H1 (cell line): ENCODE data around the gene C3orf20. TPM values are rescaled to one million over a fixed set of nuclear protein-coding genes. Genes with fewer than 3 reads are reported as not detected.

ENCODE experiments used
- CTCF ChIA-PET: fragments of 300-600 bp; sonication (Branson Sonifier 250); formaldehyde crosslinking; loops from one replicate; lab custom pipeline; 2021; ENCODE audit not compliant: partially characterized antibody; lab: Charles Lee
- POLR2A ChIA-PET: fragments of 300-600 bp; sonication (Branson Sonifier 250); formaldehyde crosslinking; loops from one replicate; lab custom pipeline; 2021; ENCODE audit warnings: inconsistent platforms; ENCODE audit not compliant: partially characterized antibody; lab: Charles Lee
- DNase-seq, 2 experiments: peaks; one replicate each; pipeline versions ENCODE4 v3.0.0 to v3.0.0-alpha.2; 2010 to 2022; ENCODE audit warnings: low spot score in 2 of 2, low read depth in 1 of 2, mixed read lengths in 1 of 2
- FAIRE-seq: peaks from 2 replicates; lab custom pipeline; 2011; peaks lifted over from hg19 to GRCh38; lab: Jason Lieb, UNC
- H2AFZ ChIP-seq: 2 replicates; pipeline ENCODE4 v1.8.1; 2012; ENCODE audit warnings: low read length, inconsistent platforms
- H2AK5ac ChIP-seq: 2 replicates; pipeline ENCODE4 v1.6.1; 2013; ENCODE audit warnings: low read depth, low read length
- H2BK120ac ChIP-seq: replicated peaks from 2 replicates; pipeline ENCODE3; 2013; ENCODE audit warnings: low read depth, low read length, inconsistent platforms
- H2BK12ac ChIP-seq: 2 replicates; pipeline ENCODE4 v1.6.1; 2013; ENCODE audit warnings: low read depth, low read length
- H2BK15ac ChIP-seq: 2 replicates; pipeline ENCODE4 v1.6.1; 2013; ENCODE audit warnings: low read length
- H2BK20ac ChIP-seq: 2 replicates; pipeline ENCODE4 v1.6.1; 2013; ENCODE audit warnings: low read length
- H2BK5ac ChIP-seq: 2 replicates; pipeline ENCODE4 v1.6.1; 2013; ENCODE audit warnings: low read depth, low read length
- H3K14ac ChIP-seq: 2 replicates; pipeline ENCODE4 v1.6.1; 2013; ENCODE audit warnings: inconsistent platforms; ENCODE audit not compliant: insufficient read length
- H3K18ac ChIP-seq: 2 replicates; pipeline ENCODE4 v1.6.1; 2013; ENCODE audit warnings: low read length; ENCODE audit errors: extremely low read depth
- H3K23ac ChIP-seq: 2 replicates; pipeline ENCODE4 v1.6.1; 2013; ENCODE audit warnings: inconsistent platforms; ENCODE audit not compliant: insufficient read length
- H3K23me2 ChIP-seq: 2 replicates; pipeline ENCODE4 v1.6.1; 2013; ENCODE audit warnings: low read depth, low read length
- H3K27ac ChIP-seq: 2 replicates; pipeline ENCODE4 v1.6.1; 2011; ENCODE audit warnings: low read depth, low read length, inconsistent platforms
- H3K27me3 ChIP-seq, 4 experiments: replicated peaks in 1 of 4; 1 replicate in 1 of 4; 2 replicates in 3 of 4; pipeline versions ENCODE4 v1.6.1 to v1.8.1; 2011 to 2013; ENCODE audit warnings: low read length in 3 of 4, mild to moderate bottlenecking in 3 of 4, inconsistent platforms in 2 of 4, mixed read lengths in 2 of 4, moderate library complexity in 1 of 4; ENCODE audit not compliant: control insufficient read depth in 3 of 4, insufficient read depth in 3 of 4; ENCODE audit errors: extremely low read depth in 1 of 4
- H3K36me3 ChIP-seq, 4 experiments: 2 replicates each; pipeline versions ENCODE4 v1.6.1 to v1.8.1; 2011 to 2013; ENCODE audit warnings: mild to moderate bottlenecking in 4 of 4, low read length in 3 of 4, moderate library complexity in 2 of 4, control low read depth in 1 of 4, inconsistent platforms in 1 of 4; ENCODE audit not compliant: insufficient read depth in 4 of 4, control insufficient read depth in 2 of 4
- H3K4ac ChIP-seq: replicated peaks from 2 replicates; pipeline ENCODE3; 2013; ENCODE audit warnings: low read length, low read depth, mixed read lengths, inconsistent platforms; ENCODE audit not compliant: insufficient read length
- H3K4me1 ChIP-seq, 4 experiments: replicated peaks in 1 of 4; 1 replicate in 1 of 4; 2 replicates in 3 of 4; pipeline versions ENCODE4 v1.6.1 to v1.8.1; 2011 to 2013; ENCODE audit warnings: low read length in 3 of 4, inconsistent platforms in 2 of 4, mixed read lengths in 1 of 4; ENCODE audit not compliant: insufficient read depth in 4 of 4, control insufficient read depth in 3 of 4
- H3K4me2 ChIP-seq, 2 experiments: 2 replicates each; pipeline versions ENCODE4 v1.6.1 to v1.8.1; 2011 to 2013; ENCODE audit warnings: low read depth in 2 of 2, low read length in 2 of 2, control low read depth in 1 of 2, inconsistent platforms in 1 of 2, mild to moderate bottlenecking in 1 of 2; ENCODE audit not compliant: insufficient read depth in 1 of 2
- H3K4me3 ChIP-seq, 4 experiments: fragments of 200-600, 300-600 bp in 1 of 4; sonication (generic), shearing (Covaris generic), sonication (Bioruptor Twin) in 1 of 4; 2 replicates each; pipeline versions ENCODE4 v1.5.1 to v1.8.1; 2011 to 2016; ENCODE audit warnings: low read length in 4 of 4, low read depth in 3 of 4, control low read depth in 2 of 4, inconsistent platforms in 2 of 4, mild to moderate bottlenecking in 2 of 4, mixed read lengths in 1 of 4, moderate library complexity in 1 of 4; ENCODE audit not compliant: insufficient read depth in 2 of 4; ENCODE audit errors: extremely low read depth in 1 of 4
- H3K56ac ChIP-seq: replicated peaks from 2 replicates; pipeline ENCODE3; 2013; ENCODE audit warnings: low read depth, mild to moderate bottlenecking, mixed read lengths, low read length, inconsistent platforms; ENCODE audit not compliant: insufficient read length
- H3K79me1 ChIP-seq: 2 replicates; pipeline ENCODE4 v1.6.1; 2013; ENCODE audit warnings: low read depth, low read length, control low read depth
- H3K79me2 ChIP-seq, 2 experiments: 2 replicates each; pipeline versions ENCODE4 v1.6.1 to v1.8.1; 2012 to 2013; ENCODE audit warnings: low read length in 2 of 2, mild to moderate bottlenecking in 2 of 2, inconsistent platforms in 1 of 2; ENCODE audit not compliant: insufficient read depth in 2 of 2, control insufficient read depth in 1 of 2
- H3K9ac ChIP-seq, 4 experiments: replicated peaks in 1 of 4; 1 replicate in 1 of 4; 2 replicates in 3 of 4; pipeline versions ENCODE4 v1.6.1 to v1.8.1; 2011 to 2013; ENCODE audit warnings: low read depth in 3 of 4, low read length in 3 of 4, control low read depth in 2 of 4, mild to moderate bottlenecking in 2 of 4, moderate library complexity in 2 of 4, inconsistent platforms in 1 of 4; ENCODE audit errors: extremely low read depth in 1 of 4
- H3K9me3 ChIP-seq, 2 experiments: 2 replicates each; pipeline versions ENCODE4 v1.6.1 to v1.8.1; 2012 to 2013; ENCODE audit warnings: mild to moderate bottlenecking in 2 of 2, moderate library complexity in 2 of 2, control low read depth in 1 of 2, inconsistent platforms in 1 of 2, low read depth in 1 of 2, low read length in 1 of 2, mixed read lengths in 1 of 2; ENCODE audit not compliant: insufficient read depth in 2 of 2
- H4K20me1 ChIP-seq, 2 experiments: replicated peaks in 1 of 2; 2 replicates each; pipeline versions ENCODE3 to v1.8.1; 2011 to 2013; ENCODE audit warnings: inconsistent platforms in 2 of 2, low read length in 2 of 2, mild to moderate bottlenecking in 1 of 2; ENCODE audit not compliant: insufficient read depth in 2 of 2, control insufficient read depth in 1 of 2
- H4K5ac ChIP-seq: 2 replicates; pipeline ENCODE4 v1.6.1; 2013; ENCODE audit warnings: low read length, low read depth, mixed read lengths, inconsistent platforms; ENCODE audit not compliant: insufficient read length
- H4K8ac ChIP-seq: 2 replicates; pipeline ENCODE4 v1.8.0; 2013; ENCODE audit warnings: mild to moderate bottlenecking, moderate library complexity, low read length, inconsistent platforms; ENCODE audit not compliant: insufficient read depth; ENCODE audit errors: extremely low read depth
- H4K91ac ChIP-seq: replicated peaks from 2 replicates; pipeline ENCODE3; 2013; ENCODE audit warnings: low read length, mixed read lengths, inconsistent platforms; ENCODE audit not compliant: insufficient read length
- CHD1 ChIP-seq: IDR thresholded peaks from 2 replicates; pipeline ENCODE4 v1.6.1; 2012; ENCODE audit warnings: low read depth, low read length, improper control_type of control experiment
- RNF2 ChIP-seq: fragments of 200-900, 300-1000 bp; sonication (generic); IDR thresholded peaks from 2 replicates; pipeline ENCODE4 v1.7.1; 2016; ENCODE audit warnings: borderline replicate concordance, low read depth, mild to moderate bottlenecking, antibody characterized with exemption, low read length; ENCODE audit not compliant: poor library complexity, severe bottlenecking; ENCODE audit errors: missing control alignments
- WGBS, 2 experiments: shearing (Covaris generic) in 1 of 2; methylation state at CpG; one replicate each; pipeline versions ENCODE4 v1.1.6 to v1.1.7; 2013 to 2015; ENCODE audit warnings: low lambda C conversion rate in 2 of 2, mixed read lengths in 2 of 2, inconsistent platforms in 1 of 2, low coverage in 1 of 2, missing lambda C conversion rate in 1 of 2; ENCODE audit not compliant: insufficient replicate concordance in 2 of 2, insufficient coverage in 1 of 2, insufficient read length in 1 of 2; ENCODE audit errors: extremely low coverage in 1 of 2, missing lambda C conversion rate in 1 of 2; 5-methylcytosine and 5-hydroxymethylcytosine counted together
- polyA plus RNA-seq, 7 experiments: library from polyadenylated mRNA; depleted of rRNA in 3 of 7; stranded (reverse) in 5 of 7; unstranded in 2 of 7; fragments of >200 nt in 5 of 7; fragments of 200-250 nt in 2 of 7; gene quantifications; 1 replicate in 5 of 7; 2 replicates in 1 of 7; 4 replicates in 1 of 7; pipeline versions ENCODE4 v1.2.1 to v1.2.3, GENCODE V29; 2011 to 2013; ENCODE audit warnings: missing spikeins in 2 of 7, mixed read lengths in 2 of 7
- total RNA-seq: library from RNA; stranded (reverse); fragmentation: NEBNext Ultra II Directional; extraction: Animal tissue kit (Norgen Biotek cat#: 25700); gene quantifications from 2 replicates; pipeline ENCODE4 v1.2.1, GENCODE V29; 2021

The C3orf20 gene
- total and polyA plus RNA-seq, 2 of the 8 experiments (the other 6 are each of a cell fraction or from before 2014, with no cell fraction given) = not detected

DNA sequence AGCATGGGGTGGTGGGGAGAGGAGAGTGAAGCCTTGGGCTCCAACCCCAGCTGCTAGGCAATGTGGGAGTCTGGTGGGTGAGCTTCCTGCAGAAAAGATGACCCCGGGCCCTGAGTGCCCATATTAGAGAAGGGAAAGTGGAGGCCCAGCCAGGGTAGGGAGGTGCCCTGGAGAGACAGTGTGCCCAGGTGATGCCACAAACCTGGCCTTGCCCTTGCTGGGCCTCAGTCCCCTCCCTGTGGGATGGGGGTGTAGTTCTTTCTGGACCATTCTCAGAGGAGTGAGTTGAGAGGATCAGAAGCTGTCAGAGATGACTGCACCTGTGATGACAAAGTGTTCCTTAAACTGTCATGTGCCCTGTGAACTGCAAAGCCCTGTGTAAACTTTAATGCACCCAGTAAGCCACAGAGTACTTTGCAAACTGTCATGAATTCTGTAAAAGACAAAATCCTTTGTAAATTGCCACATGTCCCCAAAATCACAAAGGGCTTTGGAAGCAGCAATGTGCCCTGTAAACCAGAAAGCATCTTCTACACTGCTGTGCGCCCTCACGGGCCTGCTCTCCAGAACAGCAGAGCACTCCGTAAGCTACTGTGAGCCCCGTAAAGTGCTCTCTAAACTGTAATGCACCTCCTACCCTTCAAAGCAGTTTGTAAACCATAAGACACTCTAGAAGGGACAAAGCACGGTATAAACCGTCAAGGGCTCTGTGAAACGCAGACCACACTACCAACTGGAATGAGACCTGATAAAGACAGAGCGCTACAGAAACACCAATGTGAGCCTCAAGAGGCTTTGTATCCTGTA lies 92.5 kb downstream of the C3orf20 start:
- no peaks in the 10 kb centered on the region for H3K27me3 ChIP-seq
- H3K4me1 ChIP-seq = peaks cover 0 to under 1% (median 0%) of the 10 kb centered on the region in 4 experiments; a peak in 1 of 7 replicates
- H2BK15ac ChIP-seq = no peak overlapping the region
- no peak overlapping the region for H3K4me3 ChIP-seq
- DNase-seq = no peak
- H3K56ac ChIP-seq = no peak overlapping the region
- H3K18ac ChIP-seq = no peak overlapping the region
- H4K91ac ChIP-seq = no peak overlapping the region
- H2AK5ac ChIP-seq = no peak overlapping the region
- no peak overlapping the region for H3K27ac ChIP-seq
- no peak overlapping the region for H3K23ac ChIP-seq
- ChIA-PET CTCF (interaction anchor here (1.3 to 2.2 kb wide), 6 partner anchors 10 to 94 kb away, joined by 3 to 20 read pairs (median 5); no protein-coding TSS in a partner anchor), POLR2A (interaction anchor here (0.6 kb wide), 1 partner anchor 98 kb away, joined by 3 read pairs; no protein-coding TSS in a partner anchor)
- no peak overlapping the region for H2AFZ ChIP-seq
- no peaks in the 10 kb centered on the region for H3K23me2 ChIP-seq
- 86% methylated on average over 9 of the region's 9 CpGs; no CpG with 5 or more reads in 1 of the 2 experiments for WGBS, 2 experiments
- no peaks in the 10 kb centered on the region for H3K9me3 ChIP-seq
- H2BK20ac ChIP-seq = no peak overlapping the region
- no peaks in the 10 kb centered on the region for H3K36me3 ChIP-seq
- TF ChIP-seq RNF2 (no peak), CHD1 (no peak)
- TF ChIP-seq, all 59 proteins: peak for 0
- Histone ChIP-seq H3K79me2 (no peaks in the 10 kb centered on the region), H2BK120ac (no peak overlapping the region), H3K9ac (no peak overlapping the region), H3K4ac (no peak overlapping the region), H2BK5ac (no peak overlapping the region), H4K5ac (no peak overlapping the region), H3K4me2 (no peak overlapping the region), H4K8ac (no peak overlapping the region), H2BK12ac (0 out of 2 replicates have a peak overlapping the region, but pooled peaks have one; percentile 39), H3K14ac (no peak overlapping the region), H3K79me1 (no peaks in the 10 kb centered on the region), H4K20me1 (no peaks in the 10 kb centered on the region)
- FAIRE-seq = no peak
